ENCODE measurements around the gene PLD5. TPM values are rescaled to one million over a fixed set of nuclear protein-coding genes. Genes with fewer than 3 reads are reported as not detected.

The PLD5 gene
- total RNA-seq, 2 donors from 2014 or later = 0.05 to 1.0 TPM

GRCh38 chr1:242430956-242431355 lies 93.5 kb downstream of the PLD5 start:
- intact Hi-C loops (cut with DNase I) = no loop called here
- no peak overlapping the region for H3K27ac ChIP-seq
- no peak overlapping the region for H3K4me3 ChIP-seq
- no peaks in the 10 kb centered on the region for H3K36me3 ChIP-seq
- no peaks in the 10 kb centered on the region for H3K27me3 ChIP-seq (replicated peaks; ENCODE audit: insufficient read depth)
- 93% methylated on average over 4 of the region's 4 CpGs for WGBS
- no peaks in the 10 kb centered on the region for H3K4me1 ChIP-seq (replicated peaks)
- H3K9me3 ChIP-seq = no peaks in the 10 kb centered on the region
- TF ChIP-seq POLR2A (IDR thresholded peaks at IDR 0.05) (no peak), CTCF (IDR thresholded peaks at IDR 0.05) (no peak), POLR2AphosphoS5 (IDR thresholded peaks at IDR 0.05) (no peak)
- no peak for DNase-seq (ENCODE audit: low spot score)

- 40% methylated on average over 8 of the region's 8 CpGs for WGBS
- H3K4me3 ChIP-seq = no peak overlapping the region
- no peaks in the 10 kb centered on the region for H3K36me3 ChIP-seq
- H3K27me3 ChIP-seq (replicated peaks; ENCODE audit: insufficient read depth) = no peaks in the 10 kb centered on the region
- TF ChIP-seq POLR2A (IDR thresholded peaks at IDR 0.05) (no peak), CTCF (IDR thresholded peaks at IDR 0.05) (no peak), POLR2AphosphoS5 (IDR thresholded peaks at IDR 0.05) (no peak)
- no peaks in the 10 kb centered on the region for H3K9me3 ChIP-seq
- H3K27ac ChIP-seq = no peak overlapping the region
- H3K4me1 ChIP-seq (replicated peaks) = no peaks in the 10 kb centered on the region
- no peak for DNase-seq (ENCODE audit: low spot score)
- intact Hi-C loops (cut with DNase I) = no loop called here
Observed at GRCh38 chr1:242428399-242429190, 95.9 kb downstream of the PLD5 start.

- Histone ChIP-seq H3K4me3 (no peak overlapping the region), H3K9me3 (no peaks in the 10 kb centered on the region), H3K27me3 (replicated peaks; ENCODE audit: insufficient read depth) (no peaks in the 10 kb centered on the region), H3K36me3 (no peaks in the 10 kb centered on the region), H3K27ac (no peak overlapping the region), H3K4me1 (replicated peaks) (no peaks in the 10 kb centered on the region)
- TF ChIP-seq POLR2AphosphoS5 (IDR thresholded peaks at IDR 0.05) (no peak), CTCF (IDR thresholded peaks at IDR 0.05) (no peak), POLR2A (IDR thresholded peaks at IDR 0.05) (no peak)
- WGBS = 68% methylated on average over 4 of the region's 4 CpGs
- intact Hi-C loops (cut with DNase I) = no loop called here
- DNase-seq (ENCODE audit: low spot score) = no peak
Observed at GRCh38 chr1:242427519-242427918, 97.0 kb downstream of the PLD5 start.

DNA sequence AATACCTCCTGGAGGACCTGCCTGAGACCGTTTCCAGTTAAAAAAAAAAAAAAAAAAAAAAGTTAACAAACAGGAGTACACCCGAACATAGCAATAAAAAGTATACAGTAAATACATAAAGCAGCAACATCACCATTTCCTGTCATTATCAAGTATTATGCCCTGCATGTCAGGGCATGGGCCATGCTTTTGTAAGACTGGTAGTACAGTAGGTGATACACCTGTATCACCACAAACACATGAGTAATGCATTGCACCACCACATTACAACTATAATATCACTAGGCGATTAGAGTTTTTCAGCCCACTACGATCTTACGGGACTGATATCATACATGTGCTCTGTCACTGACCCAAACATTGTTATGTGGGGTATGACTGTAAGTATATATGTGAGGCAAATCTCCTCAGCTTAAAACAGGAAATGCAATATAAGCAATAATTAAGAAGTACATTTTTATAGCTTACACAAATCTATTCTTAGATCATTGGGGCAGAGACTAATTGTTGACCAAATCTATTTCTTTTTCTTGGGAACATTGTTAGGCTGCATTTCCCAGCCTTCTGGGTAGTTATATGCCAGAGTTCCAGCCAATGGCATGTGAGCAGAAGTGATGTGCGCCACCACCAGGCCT lies 98.1 kb downstream of the PLD5 start:
- no peaks in the 10 kb centered on the region for H3K27me3 ChIP-seq (replicated peaks; ENCODE audit: insufficient read depth)
- no peak for DNase-seq (ENCODE audit: low spot score)
- TF ChIP-seq CTCF (IDR thresholded peaks at IDR 0.05) (no peak), POLR2A (IDR thresholded peaks at IDR 0.05) (no peak), POLR2AphosphoS5 (IDR thresholded peaks at IDR 0.05) (no peak)
- no peak overlapping the region for H3K27ac ChIP-seq
- intact Hi-C loops (cut with DNase I) = no loop called here
- H3K36me3 ChIP-seq = no peaks in the 10 kb centered on the region
- no peak overlapping the region for H3K4me3 ChIP-seq
- WGBS = 78% methylated on average over 6 of the region's 6 CpGs
- H3K9me3 ChIP-seq = no peaks in the 10 kb centered on the region
- no peaks in the 10 kb centered on the region for H3K4me1 ChIP-seq (replicated peaks)

DNA sequence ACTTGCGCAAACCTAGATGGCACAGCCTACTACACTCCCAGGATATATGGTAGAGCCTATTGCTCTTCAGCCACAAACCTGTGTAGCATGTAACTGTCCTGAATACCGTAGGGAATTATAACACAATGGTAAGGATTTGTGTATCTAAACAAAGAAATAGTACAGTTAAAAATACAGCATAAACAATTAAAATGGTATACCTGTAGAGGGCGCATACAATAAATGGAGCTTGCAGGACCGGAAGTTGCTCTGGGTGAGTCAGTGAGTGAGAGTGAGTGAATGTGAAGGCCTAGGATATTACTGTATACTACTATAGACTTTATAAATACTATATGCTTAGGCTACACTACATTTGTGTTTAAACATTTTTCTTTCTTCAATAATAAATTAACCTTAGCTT lies 99.3 kb downstream of the PLD5 start:
- no peak for TF ChIP-seq POLR2AphosphoS5 (IDR thresholded peaks at IDR 0.05)
- TF ChIP-seq CTCF (IDR thresholded peaks at IDR 0.05) = no peak
- TF ChIP-seq POLR2A (IDR thresholded peaks at IDR 0.05) = no peak
- 92% methylated on average over 4 of the region's 4 CpGs for whole genome bisulfite sequencing
- H3K4me1 ChIP-seq (replicated peaks) = no peaks in the 10 kb centered on the region
- no peak overlapping the region for H3K27ac ChIP-seq
- DNase-seq (ENCODE audit: low spot score) = no peak
- H3K27me3 ChIP-seq (replicated peaks; ENCODE audit: insufficient read depth) = no peaks in the 10 kb centered on the region
- H3K4me3 ChIP-seq = no peak overlapping the region
- no peaks in the 10 kb centered on the region for H3K9me3 ChIP-seq
- H3K36me3 ChIP-seq = no peaks in the 10 kb centered on the region
- intact Hi-C loops (cut with DNase I) = no loop called here
